ENCODE results near the gene OR4S1. TPM values are rescaled to one million over a fixed set of nuclear protein-coding genes. Genes with fewer than 3 reads are reported as not detected.
"Not testable (repeated sequence)": the region's sequence is repeated elsewhere in the genome, so short reads cannot be mapped to it uniquely, and the experiment has no call there.

The OR4S1 gene
- total and polyA plus RNA-seq, 4 donors: not detected

DNA sequence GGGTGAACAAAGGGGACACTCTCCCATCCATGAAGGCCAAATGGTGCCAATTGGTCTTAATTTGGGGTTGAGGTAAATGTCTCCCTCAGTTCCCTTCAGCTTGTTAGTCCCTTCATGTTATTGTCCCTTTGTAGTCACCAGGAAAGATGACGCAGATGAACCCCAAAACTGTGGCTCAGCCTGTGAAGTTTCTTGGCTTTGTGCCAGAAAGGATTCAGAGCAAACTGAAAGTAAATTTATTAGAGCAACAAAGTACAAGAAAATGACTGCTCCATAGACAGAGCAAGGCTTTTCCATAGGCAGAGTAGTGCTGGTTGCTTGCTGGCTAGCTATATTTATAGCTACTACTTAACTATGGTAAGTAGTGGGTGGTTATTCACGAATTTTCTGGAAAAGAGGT is 35.4 kb downstream of the OR4S1 start:
- Histone ChIP-seq H3K27me3 (ENCODE audit: control insufficient read depth in 4 of 4, insufficient read depth in 4 of 4, low read length in 3 of 4) (no peaks in the 10 kb centered on the region), H3K9me3 (ENCODE audit: control insufficient read depth in 4 of 4, low read length in 3 of 4) (no peaks in the 10 kb centered on the region), H3K9ac (ENCODE audit: low read depth in 1 of 2, low read length in 2 of 2) (no peak overlapping the region), H3K4me3 (ENCODE audit: low read depth in 1 of 3, low read length in 3 of 3) (no peak overlapping the region), H3K36me3 (ENCODE audit: control insufficient read depth in 4 of 4, insufficient read depth in 3 of 4, low read depth in 1 of 4, low read length in 3 of 4) (no peaks in the 10 kb centered on the region), H3K27ac (ENCODE audit: low read depth in 1 of 2, low read length in 2 of 2) (no peak overlapping the region), H3K4me1 (ENCODE audit: control insufficient read depth in 4 of 4, insufficient read depth in 4 of 4, low read length in 3 of 4) (no peaks in the 10 kb centered on the region)
- 54% methylated on average over 2 of the region's 2 CpGs for WGBS
- TF ChIP-seq RXRA (IDR thresholded peaks at IDR 0.05) (no peak), HNF4G (IDR thresholded peaks at IDR 0.05) (no peak), RAD21 (IDR thresholded peaks at IDR 0.05) (no peak), FOXA2 (IDR thresholded peaks at IDR 0.05) (no peak), EGR1 (IDR thresholded peaks at IDR 0.05; ENCODE audit: low read depth in 2 of 2) (no peak), TAF1 (conservative IDR thresholded peaks at IDR 0.05) (no peak), HNF4A (conservative IDR thresholded peaks at IDR 0.05) (no peak), YY1 (IDR thresholded peaks at IDR 0.05) (no peak), SP1 (IDR thresholded peaks at IDR 0.05) (no peak)
- TF ChIP-seq, protein P1, sequence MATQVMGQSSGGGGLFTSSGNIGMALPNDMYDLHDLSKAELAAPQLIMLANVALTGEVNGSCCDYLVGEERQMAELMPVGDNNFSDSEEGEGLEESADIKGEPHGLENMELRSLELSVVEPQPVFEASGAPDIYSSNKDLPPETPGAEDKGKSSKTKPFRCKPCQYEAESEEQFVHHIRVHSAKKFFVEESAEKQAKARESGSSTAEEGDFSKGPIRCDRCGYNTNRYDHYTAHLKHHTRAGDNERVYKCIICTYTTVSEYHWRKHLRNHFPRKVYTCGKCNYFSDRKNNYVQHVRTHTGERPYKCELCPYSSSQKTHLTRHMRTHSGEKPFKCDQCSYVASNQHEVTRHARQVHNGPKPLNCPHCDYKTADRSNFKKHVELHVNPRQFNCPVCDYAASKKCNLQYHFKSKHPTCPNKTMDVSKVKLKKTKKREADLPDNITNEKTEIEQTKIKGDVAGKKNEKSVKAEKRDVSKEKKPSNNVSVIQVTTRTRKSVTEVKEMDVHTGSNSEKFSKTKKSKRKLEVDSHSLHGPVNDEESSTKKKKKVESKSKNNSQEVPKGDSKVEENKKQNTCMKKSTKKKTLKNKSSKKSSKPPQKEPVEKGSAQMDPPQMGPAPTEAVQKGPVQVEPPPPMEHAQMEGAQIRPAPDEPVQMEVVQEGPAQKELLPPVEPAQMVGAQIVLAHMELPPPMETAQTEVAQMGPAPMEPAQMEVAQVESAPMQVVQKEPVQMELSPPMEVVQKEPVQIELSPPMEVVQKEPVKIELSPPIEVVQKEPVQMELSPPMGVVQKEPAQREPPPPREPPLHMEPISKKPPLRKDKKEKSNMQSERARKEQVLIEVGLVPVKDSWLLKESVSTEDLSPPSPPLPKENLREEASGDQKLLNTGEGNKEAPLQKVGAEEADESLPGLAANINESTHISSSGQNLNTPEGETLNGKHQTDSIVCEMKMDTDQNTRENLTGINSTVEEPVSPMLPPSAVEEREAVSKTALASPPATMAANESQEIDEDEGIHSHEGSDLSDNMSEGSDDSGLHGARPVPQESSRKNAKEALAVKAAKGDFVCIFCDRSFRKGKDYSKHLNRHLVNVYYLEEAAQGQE (IDR thresholded peaks at IDR 0.05): no peak
- TF ChIP-seq, protein P2, sequence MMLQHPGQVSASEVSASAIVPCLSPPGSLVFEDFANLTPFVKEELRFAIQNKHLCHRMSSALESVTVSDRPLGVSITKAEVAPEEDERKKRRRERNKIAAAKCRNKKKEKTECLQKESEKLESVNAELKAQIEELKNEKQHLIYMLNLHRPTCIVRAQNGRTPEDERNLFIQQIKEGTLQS (IDR thresholded peaks at IDR 0.05): no peak
- DNase-seq (ENCODE audit: low spot score): no peak

DNA sequence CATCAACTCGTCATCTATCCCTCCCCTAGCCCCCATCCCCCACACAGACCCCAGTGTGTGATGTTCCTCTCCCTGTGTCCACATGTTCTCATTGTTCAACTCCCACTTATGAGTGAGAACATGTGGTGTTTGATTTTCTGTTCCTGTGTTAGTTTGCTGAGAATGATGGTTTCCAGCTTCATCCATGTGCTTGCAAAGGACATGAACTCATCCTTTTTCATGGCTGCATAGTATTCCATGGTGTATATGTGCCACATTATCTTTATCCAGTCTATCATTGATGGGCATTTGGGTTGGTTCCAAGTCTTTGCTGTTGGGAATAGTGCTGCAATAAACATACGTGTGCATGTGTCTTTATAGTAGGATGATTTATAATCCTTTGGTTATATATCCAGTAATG is 36.5 kb downstream of the OR4S1 start:
- not testable (repeated sequence) for H3K36me3 ChIP-seq (ENCODE audit: control insufficient read depth in 4 of 4, insufficient read depth in 3 of 4, low read depth in 1 of 4, low read length in 3 of 4); H3K4me3 ChIP-seq (ENCODE audit: low read depth in 1 of 3, low read length in 3 of 3); DNase-seq (ENCODE audit: low spot score); H3K9ac ChIP-seq (ENCODE audit: low read depth in 1 of 2, low read length in 2 of 2); H3K9me3 ChIP-seq (ENCODE audit: control insufficient read depth in 4 of 4, low read length in 3 of 4); H3K27ac ChIP-seq (ENCODE audit: low read depth in 1 of 2, low read length in 2 of 2); H3K4me1 ChIP-seq (ENCODE audit: control insufficient read depth in 4 of 4, insufficient read depth in 4 of 4, low read length in 3 of 4); H3K27me3 ChIP-seq (ENCODE audit: control insufficient read depth in 4 of 4, insufficient read depth in 4 of 4, low read length in 3 of 4)
- 63% methylated on average over 2 of the region's 2 CpGs for WGBS

- 64% methylated on average over 5 of the region's 5 CpGs for WGBS
- not testable (repeated sequence) for DNase-seq (ENCODE audit: low spot score); H3K4me1 ChIP-seq (ENCODE audit: control insufficient read depth in 4 of 4, insufficient read depth in 4 of 4, low read length in 3 of 4); H3K36me3 ChIP-seq (ENCODE audit: control insufficient read depth in 4 of 4, insufficient read depth in 3 of 4, low read depth in 1 of 4, low read length in 3 of 4); H3K4me3 ChIP-seq (ENCODE audit: low read depth in 1 of 3, low read length in 3 of 3); H3K27me3 ChIP-seq (ENCODE audit: control insufficient read depth in 4 of 4, insufficient read depth in 4 of 4, low read length in 3 of 4); H3K9me3 ChIP-seq (ENCODE audit: control insufficient read depth in 4 of 4, low read length in 3 of 4); H3K27ac ChIP-seq (ENCODE audit: low read depth in 1 of 2, low read length in 2 of 2); H3K9ac ChIP-seq (ENCODE audit: low read depth in 1 of 2, low read length in 2 of 2)
Observed at GRCh38 chr11:48346286-48346685, 40.3 kb downstream of the OR4S1 start.

- Histone ChIP-seq H3K36me3 (ENCODE audit: control insufficient read depth in 4 of 4, insufficient read depth in 3 of 4, low read depth in 1 of 4, low read length in 3 of 4) (no peaks in the 10 kb centered on the region), H3K4me1 (ENCODE audit: control insufficient read depth in 4 of 4, insufficient read depth in 4 of 4, low read length in 3 of 4) (no peaks in the 10 kb centered on the region), H3K9me3 (ENCODE audit: control insufficient read depth in 4 of 4, low read length in 3 of 4) (no peaks in the 10 kb centered on the region), H3K27me3 (ENCODE audit: control insufficient read depth in 4 of 4, insufficient read depth in 4 of 4, low read length in 3 of 4) (no peaks in the 10 kb centered on the region), H3K9ac (ENCODE audit: low read depth in 1 of 2, low read length in 2 of 2) (no peak overlapping the region), H3K27ac (ENCODE audit: low read depth in 1 of 2, low read length in 2 of 2) (no peak overlapping the region), H3K4me3 (ENCODE audit: low read depth in 1 of 3, low read length in 3 of 3) (no peak overlapping the region)
- DNase-seq (ENCODE audit: low spot score): no peak
- TF ChIP-seq GABPA (IDR thresholded peaks at IDR 0.05 in 1 of 2, conservative IDR thresholded peaks at IDR 0.05 in 1 of 2): no peak
- no peak for TF ChIP-seq HNF4A (conservative IDR thresholded peaks at IDR 0.05)
- no peak for TF ChIP-seq SP1 (IDR thresholded peaks at IDR 0.05)
- no peak for TF ChIP-seq FOXA2 (IDR thresholded peaks at IDR 0.05)
- no peak for TF ChIP-seq RXRA (IDR thresholded peaks at IDR 0.05)
- no peak for TF ChIP-seq JUND (IDR thresholded peaks at IDR 0.05)
- TF ChIP-seq TAF1 (conservative IDR thresholded peaks at IDR 0.05): no peak
- WGBS: 84% methylated on average over 4 of the region's 4 CpGs
Observed at GRCh38 chr11:48354013-48354412, 48.0 kb downstream of the OR4S1 start.
